Measurements from ENCODE around the gene LRRC4C.

Gene LRRC4C

DNA sequence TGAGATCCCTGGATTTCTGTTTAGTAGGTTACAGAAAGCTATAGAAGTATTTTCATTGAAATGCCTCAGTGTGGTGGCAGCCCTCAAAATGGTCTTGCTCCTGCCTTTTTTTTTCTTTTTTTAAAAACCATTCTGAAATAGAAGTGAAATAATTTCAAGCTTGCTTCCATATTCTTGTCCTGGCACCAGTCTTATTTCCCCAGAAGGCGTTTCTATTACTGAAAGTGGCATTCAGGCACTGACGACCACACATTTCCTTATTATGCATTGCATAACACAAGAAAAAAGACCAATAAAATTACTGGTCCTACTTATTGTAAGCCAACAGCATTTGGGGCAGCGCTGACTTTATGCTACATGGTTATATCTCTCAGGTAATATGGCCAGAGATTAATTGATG, 24.5 kb upstream of the LRRC4C start:
- TF ChIP-seq, protein P1, sequence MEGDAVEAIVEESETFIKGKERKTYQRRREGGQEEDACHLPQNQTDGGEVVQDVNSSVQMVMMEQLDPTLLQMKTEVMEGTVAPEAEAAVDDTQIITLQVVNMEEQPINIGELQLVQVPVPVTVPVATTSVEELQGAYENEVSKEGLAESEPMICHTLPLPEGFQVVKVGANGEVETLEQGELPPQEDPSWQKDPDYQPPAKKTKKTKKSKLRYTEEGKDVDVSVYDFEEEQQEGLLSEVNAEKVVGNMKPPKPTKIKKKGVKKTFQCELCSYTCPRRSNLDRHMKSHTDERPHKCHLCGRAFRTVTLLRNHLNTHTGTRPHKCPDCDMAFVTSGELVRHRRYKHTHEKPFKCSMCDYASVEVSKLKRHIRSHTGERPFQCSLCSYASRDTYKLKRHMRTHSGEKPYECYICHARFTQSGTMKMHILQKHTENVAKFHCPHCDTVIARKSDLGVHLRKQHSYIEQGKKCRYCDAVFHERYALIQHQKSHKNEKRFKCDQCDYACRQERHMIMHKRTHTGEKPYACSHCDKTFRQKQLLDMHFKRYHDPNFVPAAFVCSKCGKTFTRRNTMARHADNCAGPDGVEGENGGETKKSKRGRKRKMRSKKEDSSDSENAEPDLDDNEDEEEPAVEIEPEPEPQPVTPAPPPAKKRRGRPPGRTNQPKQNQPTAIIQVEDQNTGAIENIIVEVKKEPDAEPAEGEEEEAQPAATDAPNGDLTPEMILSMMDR (IDR thresholded peaks at IDR 0.05; ENCODE audit: low read depth, low read length), result no peak
- H3K4me3 ChIP-seq (ENCODE audit: low read depth, low read length), result no peak overlapping the region

DNA sequence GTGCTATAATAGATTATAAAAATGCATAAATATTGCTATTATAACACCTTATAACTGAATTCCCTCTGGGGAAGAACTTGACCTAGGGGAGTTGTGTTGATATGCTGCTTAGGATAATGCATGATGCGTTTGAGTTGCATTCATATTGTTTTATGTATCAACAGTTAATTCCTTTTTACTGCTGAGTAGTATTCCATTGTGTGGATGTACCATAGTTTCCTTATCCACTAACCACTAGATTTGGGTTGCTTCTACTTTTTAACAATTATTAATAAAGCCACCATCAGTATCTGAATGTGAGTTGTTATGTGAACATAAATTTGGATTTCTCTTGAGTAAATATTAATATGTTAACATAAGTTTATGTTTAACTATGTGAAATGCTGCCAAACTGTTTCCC, 19.7 kb upstream of the LRRC4C start:
- no peak overlapping the region for H3K4me3 ChIP-seq (ENCODE audit: low read depth, low read length)
- TF ChIP-seq, protein P1 (IDR thresholded peaks at IDR 0.05; ENCODE audit: low read depth, low read length), result no peak

DNA sequence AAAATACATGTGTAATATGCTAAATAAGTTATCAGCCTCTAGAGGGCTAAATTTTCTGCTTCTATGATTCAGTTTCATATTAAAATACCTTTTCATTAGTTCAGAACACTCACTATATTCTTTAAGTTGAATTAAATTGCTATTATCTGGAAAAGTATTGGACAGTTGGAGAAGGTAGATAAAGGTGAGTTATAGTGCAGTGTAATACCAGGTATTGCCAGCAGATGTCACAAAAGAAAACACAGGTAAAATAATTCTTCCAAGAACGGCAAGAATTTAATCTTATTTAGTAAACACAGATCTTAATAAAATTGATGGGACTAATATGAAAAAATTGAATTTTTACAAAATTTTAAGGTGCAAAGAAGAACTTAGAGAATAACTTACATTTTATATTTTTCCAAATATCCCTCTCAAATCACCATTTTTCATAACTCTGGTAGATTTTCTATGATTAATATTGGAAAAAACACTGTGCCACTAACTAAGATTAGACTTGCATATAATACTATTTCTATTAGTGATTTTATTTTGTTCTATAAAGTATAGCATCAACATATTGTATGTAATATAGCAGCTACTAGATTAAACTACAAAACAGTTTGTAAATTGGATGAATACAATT, 1.7 kb upstream of the LRRC4C start:
- H3K4me3 ChIP-seq (ENCODE audit: low read depth, low read length), result no peak overlapping the region

DNA sequence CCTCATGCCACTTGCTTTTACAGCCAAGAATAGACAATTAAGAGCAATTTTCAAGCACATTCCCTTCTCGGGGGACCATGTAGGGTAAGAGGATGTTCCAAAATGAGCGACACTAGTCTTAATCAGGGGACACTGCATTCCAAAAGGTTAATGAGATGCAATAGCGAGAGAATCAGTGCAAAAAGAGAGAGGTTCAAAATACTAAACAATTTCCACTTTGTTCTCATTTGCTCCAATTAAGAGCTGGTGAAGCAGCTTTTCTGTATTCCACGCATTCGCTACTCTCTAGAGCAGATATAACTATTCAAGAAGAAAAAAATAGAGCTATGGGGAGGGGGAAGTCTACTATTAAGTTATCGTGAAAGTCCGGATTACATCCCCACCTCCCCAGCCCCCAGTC, 811 bp downstream of the LRRC4C start:
- TF ChIP-seq, protein P1 (IDR thresholded peaks at IDR 0.05; ENCODE audit: low read depth, low read length), result no peak
- H3K4me3 ChIP-seq (ENCODE audit: low read depth, low read length), result no peak overlapping the region

More for the DNA sequence above, 1.7 kb upstream of the LRRC4C start:
- TF ChIP-seq, protein P1 (IDR thresholded peaks at IDR 0.05; ENCODE audit: low read depth, low read length), result no peak

DNA sequence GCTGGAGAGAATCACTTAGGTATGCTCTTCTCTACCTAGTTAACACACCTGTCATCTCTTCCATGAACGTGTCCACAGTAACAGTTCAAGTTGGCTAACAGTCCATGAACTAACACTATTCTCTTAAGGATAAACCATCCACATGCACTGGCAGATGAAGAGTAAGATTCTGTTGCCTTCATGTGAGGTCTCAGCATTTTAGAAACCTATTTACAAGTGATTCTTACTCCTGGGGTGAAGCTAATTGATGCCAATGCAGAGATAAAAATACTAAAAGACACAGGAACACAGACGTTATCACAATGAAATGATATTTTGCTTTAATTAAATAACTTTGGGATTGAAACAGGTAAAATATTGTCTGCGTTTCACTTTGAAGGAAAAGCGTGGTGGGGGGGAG, 1.3 kb downstream of the LRRC4C start:
- TF ChIP-seq, protein P1 (IDR thresholded peaks at IDR 0.05; ENCODE audit: low read depth, low read length), result no peak

DNA sequence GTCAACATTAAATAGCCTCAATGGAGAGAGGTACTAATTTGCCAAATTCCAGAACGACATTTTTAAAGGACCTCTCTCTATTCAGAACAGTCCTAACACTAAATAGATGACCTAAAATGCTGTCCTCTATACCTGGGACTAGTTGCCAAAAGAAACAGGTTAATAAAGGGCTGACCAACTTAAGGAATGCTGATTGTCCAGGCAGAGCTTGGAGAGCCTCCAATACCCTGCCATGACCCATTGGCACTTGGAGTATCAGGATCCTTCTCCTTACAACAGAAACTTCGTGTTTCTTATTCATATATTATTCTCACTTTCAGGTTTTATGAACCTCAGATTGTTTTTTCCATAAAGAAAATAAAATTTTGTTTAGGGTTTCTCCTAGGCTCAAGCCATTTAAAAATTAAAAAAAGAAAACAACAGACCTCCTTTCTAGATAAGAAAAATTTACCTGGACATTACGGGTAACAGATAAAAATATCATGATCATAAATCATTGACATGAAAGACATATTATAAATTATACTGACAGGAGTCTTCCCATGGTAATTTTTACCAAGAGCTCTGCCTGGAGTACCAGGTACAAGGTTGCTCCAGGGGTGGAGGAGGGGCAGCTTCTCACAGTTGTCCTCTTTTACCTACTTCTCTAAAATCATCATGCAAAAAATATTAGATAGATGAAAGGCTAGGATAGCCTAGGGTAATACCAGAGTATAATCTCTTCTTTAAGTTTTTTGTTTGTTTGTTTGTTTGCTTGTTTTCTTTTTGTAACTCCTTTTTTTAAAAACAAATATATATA, 2.0 kb downstream of the LRRC4C start:
- H3K4me3 ChIP-seq (ENCODE audit: low read depth, low read length), result no peak overlapping the region
- TF ChIP-seq, protein P1 (IDR thresholded peaks at IDR 0.05; ENCODE audit: low read depth, low read length), result no peak

More for the DNA sequence above, 1.3 kb downstream of the LRRC4C start:
- H3K4me3 ChIP-seq (ENCODE audit: low read depth, low read length), result no peak overlapping the region

DNA sequence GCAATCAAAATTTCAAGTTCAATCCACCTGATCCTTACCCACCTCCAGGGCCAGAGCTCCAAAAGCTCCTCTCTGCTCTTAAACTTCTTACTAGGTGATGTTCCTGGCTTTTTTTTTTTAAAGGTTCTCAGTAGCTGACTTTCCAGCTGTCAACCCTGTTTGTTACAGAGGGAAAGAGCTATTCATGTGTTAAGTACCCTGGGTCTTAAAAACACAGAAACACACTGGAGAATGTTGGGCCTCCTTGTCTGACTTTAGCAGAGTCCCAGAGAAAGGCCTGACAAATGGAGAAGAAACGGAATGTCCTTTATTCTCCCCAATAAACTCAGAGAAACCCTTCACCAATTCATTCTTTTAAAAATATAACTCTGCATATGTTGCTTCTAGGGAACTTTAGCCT, 3.2 kb downstream of the LRRC4C start:
- H3K4me3 ChIP-seq (ENCODE audit: low read depth, low read length), result no peak overlapping the region
- TF ChIP-seq, protein P1 (IDR thresholded peaks at IDR 0.05; ENCODE audit: low read depth, low read length), result no peak

Measured in WI38 (cell line).